ENCODE measurements around the gene TRAM2. TPM values are rescaled to one million over a fixed set of nuclear protein-coding genes. Genes with fewer than 3 reads are reported as not detected.

Gene TRAM2
- total and polyA plus RNA-seq, 2 of the 8 experiments (the other 6 are each of a cell fraction or from before 2014, with no cell fraction given) = 9.0 to 21.4 TPM

DNA sequence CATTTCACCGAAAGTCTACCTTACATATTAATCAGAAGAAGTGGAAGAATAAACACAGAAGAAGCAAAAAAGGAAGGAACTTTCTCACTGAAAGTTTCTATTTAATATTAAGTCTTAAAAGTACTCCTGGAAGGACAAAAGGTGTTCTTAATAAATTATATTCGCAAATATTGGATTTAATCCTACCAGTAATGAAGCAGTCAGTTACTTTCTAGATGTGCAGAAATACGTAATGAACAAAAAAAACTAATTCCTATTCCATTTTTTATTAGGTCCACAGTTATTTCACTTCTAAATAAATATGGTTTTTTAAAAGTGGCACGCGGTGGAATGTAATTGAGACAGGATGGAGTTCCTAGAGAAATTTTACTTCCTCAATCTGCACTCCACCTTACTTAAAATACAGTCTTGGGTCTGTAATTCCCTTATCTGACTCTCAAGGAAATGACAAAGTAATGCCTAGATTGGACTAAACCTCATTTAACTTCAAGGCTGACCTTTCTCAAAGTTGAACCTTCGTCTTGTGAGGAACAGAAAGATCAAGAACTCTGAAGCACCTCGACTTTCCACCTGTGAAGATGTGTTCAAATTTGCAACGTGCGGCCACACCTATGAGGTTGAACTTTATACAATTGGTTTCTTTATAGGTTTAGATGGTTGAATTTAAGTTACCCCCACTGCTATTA lies 1.1 kb upstream of the TRAM2 start (continued):
- no peak for TF ChIP-seq RAD21 (IDR thresholded peaks at IDR 0.05 in 1 of 2, conservative IDR thresholded peaks at IDR 0.05 in 1 of 2; ENCODE audit: low read depth in 2 of 2, low read length in 2 of 2)
- no peak for TF ChIP-seq CHD1 (IDR thresholded peaks at IDR 0.05; ENCODE audit: low read depth, low read length)
- no peak for TF ChIP-seq CREB1 (IDR thresholded peaks at IDR 0.05)
- no peak for TF ChIP-seq BRCA1 (IDR thresholded peaks at IDR 0.05; ENCODE audit: low read depth, low read length)
- TF ChIP-seq SP4 (IDR thresholded peaks at IDR 0.05; ENCODE audit: low read length) = no peak
- TF ChIP-seq, protein P1, sequence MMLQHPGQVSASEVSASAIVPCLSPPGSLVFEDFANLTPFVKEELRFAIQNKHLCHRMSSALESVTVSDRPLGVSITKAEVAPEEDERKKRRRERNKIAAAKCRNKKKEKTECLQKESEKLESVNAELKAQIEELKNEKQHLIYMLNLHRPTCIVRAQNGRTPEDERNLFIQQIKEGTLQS (IDR thresholded peaks at IDR 0.05; ENCODE audit: insufficient read depth, low read depth, low read length) = no peak
